Measurements from ENCODE around the gene RXYLT1. TPM values are rescaled to one million over a fixed set of nuclear protein-coding genes. Genes with fewer than 3 reads are reported as not detected.

RXYLT1 gene
- total RNA-seq, 1 donor from 2014 or later, result 20.6 TPM

DNA sequence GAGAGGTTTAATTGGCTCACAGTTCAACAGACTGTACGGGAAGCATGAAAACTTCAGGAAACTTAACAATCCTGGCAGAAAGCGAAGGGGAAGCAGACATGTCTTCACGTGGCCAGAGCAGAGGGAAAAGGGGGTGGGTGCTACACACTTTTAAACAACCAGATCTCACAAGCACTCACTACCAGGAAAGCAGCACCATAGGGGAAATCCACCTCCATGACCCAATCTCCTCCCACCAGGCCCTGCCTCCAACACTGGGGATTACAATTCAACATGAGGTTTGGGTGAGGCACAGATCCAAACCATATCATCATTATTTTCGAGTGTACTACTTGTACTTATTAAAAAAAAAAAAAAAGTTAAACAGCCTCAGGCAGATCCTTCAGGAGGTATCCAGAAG lies 29.9 kb downstream of the RXYLT1 start:
- Mint-ChIP-seq H3K27ac (no peak overlapping the region), H3K27me3 (ENCODE audit: low read depth) (no peaks in the 10 kb centered on the region)
- no peak for DNase-seq (ENCODE audit: low spot score in 2 of 2, unreplicated experiment in 2 of 2)

DNA sequence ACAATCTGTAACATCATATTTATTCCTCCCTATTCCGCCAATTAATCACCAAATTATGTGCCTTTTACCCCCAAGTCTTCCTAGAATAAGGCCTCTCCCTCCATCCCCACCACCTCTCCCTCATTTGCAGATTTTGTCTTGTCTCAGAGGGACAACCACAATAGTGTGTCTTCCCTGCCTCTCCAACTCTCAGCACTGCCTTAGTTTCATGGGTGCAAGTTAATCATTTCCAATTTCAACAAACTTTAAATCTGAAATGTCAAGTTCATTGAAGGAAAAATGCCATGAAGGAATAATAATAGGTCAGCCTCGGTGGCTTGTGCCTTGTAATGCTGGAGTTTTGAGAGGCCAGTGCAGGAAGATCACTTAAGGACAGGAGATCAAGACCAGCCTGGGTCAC lies 31.6 kb downstream of the RXYLT1 start:
- H3K27ac Mint-ChIP-seq, result no peak overlapping the region
- no peaks in the 10 kb centered on the region for H3K4me1 Mint-ChIP-seq
- no peak for DNase-seq (ENCODE audit: low spot score in 2 of 2, unreplicated experiment in 2 of 2)
- no peaks in the 10 kb centered on the region for H3K9me3 Mint-ChIP-seq
- H3K36me3 Mint-ChIP-seq, result peaks cover 3% of the 10 kb centered on the region
- TF ChIP-seq, protein P1, sequence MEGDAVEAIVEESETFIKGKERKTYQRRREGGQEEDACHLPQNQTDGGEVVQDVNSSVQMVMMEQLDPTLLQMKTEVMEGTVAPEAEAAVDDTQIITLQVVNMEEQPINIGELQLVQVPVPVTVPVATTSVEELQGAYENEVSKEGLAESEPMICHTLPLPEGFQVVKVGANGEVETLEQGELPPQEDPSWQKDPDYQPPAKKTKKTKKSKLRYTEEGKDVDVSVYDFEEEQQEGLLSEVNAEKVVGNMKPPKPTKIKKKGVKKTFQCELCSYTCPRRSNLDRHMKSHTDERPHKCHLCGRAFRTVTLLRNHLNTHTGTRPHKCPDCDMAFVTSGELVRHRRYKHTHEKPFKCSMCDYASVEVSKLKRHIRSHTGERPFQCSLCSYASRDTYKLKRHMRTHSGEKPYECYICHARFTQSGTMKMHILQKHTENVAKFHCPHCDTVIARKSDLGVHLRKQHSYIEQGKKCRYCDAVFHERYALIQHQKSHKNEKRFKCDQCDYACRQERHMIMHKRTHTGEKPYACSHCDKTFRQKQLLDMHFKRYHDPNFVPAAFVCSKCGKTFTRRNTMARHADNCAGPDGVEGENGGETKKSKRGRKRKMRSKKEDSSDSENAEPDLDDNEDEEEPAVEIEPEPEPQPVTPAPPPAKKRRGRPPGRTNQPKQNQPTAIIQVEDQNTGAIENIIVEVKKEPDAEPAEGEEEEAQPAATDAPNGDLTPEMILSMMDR (IDR thresholded peaks at IDR 0.05; ENCODE audit: unreplicated experiment), result no peak
- no peaks in the 10 kb centered on the region for H3K27me3 Mint-ChIP-seq (ENCODE audit: low read depth)
- no peak overlapping the region for H3K4me3 Mint-ChIP-seq

More for the DNA sequence above, 29.9 kb downstream of the RXYLT1 start:
- TF ChIP-seq, protein P1 (IDR thresholded peaks at IDR 0.05; ENCODE audit: unreplicated experiment), result no peak
- Mint-ChIP-seq H3K4me3 (no peak overlapping the region), H3K36me3 (peaks cover 6% of the 10 kb centered on the region), H3K4me1 (no peaks in the 10 kb centered on the region), H3K9me3 (no peaks in the 10 kb centered on the region)

DNA sequence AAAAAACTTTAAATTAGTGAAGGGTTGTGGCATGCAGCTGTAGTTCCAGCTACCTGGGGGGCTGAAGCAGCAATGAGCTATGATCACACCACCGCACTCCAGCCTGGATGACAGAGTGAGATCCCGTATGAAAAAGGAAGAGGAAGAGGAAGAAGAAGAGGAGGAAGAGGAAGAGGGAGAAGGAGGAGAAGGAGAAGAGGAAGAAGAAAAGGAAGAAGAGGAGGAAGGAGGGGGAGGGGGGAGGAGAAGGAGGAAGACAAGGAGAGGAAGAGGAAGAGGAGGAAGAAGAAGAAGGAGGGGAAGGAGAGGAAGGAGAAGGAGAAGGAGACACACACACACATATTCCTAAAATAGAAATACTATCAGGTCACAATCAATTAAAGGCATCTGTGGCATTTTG lies 32.0 kb downstream of the RXYLT1 start:
- no peak overlapping the region for H3K4me3 Mint-ChIP-seq
- H3K27ac Mint-ChIP-seq, result no peak overlapping the region
- H3K27me3 Mint-ChIP-seq (ENCODE audit: low read depth), result no peaks in the 10 kb centered on the region
- H3K36me3 Mint-ChIP-seq, result peaks cover 3% of the 10 kb centered on the region
- no peak for DNase-seq (ENCODE audit: low spot score in 2 of 2, unreplicated experiment in 2 of 2)
- no peaks in the 10 kb centered on the region for H3K9me3 Mint-ChIP-seq
- TF ChIP-seq, protein P1 (IDR thresholded peaks at IDR 0.05; ENCODE audit: unreplicated experiment), result no peak
- H3K4me1 Mint-ChIP-seq, result no peaks in the 10 kb centered on the region

DNA sequence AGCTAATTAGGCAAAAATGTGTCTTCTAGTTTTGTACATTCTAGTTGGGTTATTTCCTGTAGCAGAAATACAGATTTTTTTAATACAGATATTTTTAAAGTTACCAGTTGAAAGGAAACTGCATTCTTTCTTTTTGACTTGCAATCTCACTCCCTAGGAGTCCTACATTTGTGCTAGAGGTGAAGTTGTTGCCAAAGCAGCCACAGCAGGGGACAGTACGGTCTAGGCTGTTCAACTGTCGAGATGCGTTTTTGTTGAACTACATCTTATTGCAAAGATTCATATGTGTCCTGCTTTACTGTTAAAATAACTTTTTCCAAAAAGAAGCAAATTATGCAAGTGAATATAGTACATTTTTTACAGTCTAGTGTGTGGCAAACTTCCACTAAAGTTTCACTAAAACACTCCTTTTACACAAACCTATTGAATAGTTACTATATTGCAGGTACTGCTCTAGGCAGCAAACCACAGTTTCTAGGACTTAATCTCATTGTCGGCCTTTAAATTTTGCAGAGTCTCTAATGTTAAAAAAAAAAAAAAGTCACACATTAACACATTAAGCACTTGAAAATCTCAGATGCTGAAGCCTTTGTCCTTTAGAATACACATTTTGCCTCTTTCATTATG lies 34.5 kb downstream of the RXYLT1 start:
- TF ChIP-seq, protein P1 (IDR thresholded peaks at IDR 0.05; ENCODE audit: unreplicated experiment), result no peak
- DNase-seq (ENCODE audit: low spot score in 2 of 2, unreplicated experiment in 2 of 2), result no peak
- Mint-ChIP-seq H3K36me3 (peaks cover 3% of the 10 kb centered on the region), H3K27ac (no peak overlapping the region), H3K27me3 (ENCODE audit: low read depth) (no peaks in the 10 kb centered on the region), H3K9me3 (peaks cover 13% of the 10 kb centered on the region), H3K4me3 (no peak overlapping the region), H3K4me1 (no peaks in the 10 kb centered on the region)

DNA sequence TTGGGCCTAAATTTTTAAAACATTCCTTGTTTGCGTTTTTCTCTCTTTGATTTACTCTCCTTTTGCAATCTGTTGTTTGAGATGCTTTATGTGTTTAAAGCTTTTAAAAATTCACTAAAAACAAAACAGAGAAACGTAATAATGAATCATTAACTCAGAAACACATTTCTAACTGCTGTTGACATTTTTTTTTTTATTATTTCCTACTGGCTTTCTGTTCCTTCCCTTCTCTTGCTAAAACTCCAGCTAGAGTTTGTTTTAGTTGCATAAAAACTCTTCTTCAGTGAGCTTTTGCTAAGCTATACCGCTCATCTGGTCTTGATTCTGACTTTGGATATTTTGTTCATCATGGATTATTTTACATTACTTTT lies 35.8 kb downstream of the RXYLT1 start:
- H3K36me3 Mint-ChIP-seq, result peaks cover 2% of the 10 kb centered on the region
- DNase-seq (ENCODE audit: low spot score in 2 of 2, unreplicated experiment in 2 of 2), result no peak
- no peaks in the 10 kb centered on the region for H3K4me1 Mint-ChIP-seq
- no peak overlapping the region for H3K27ac Mint-ChIP-seq
- TF ChIP-seq, protein P1 (IDR thresholded peaks at IDR 0.05; ENCODE audit: unreplicated experiment), result no peak
- peaks cover 26% of the 10 kb centered on the region for H3K9me3 Mint-ChIP-seq
- no peaks in the 10 kb centered on the region for H3K27me3 Mint-ChIP-seq (ENCODE audit: low read depth)
- no peak overlapping the region for H3K4me3 Mint-ChIP-seq

DNA sequence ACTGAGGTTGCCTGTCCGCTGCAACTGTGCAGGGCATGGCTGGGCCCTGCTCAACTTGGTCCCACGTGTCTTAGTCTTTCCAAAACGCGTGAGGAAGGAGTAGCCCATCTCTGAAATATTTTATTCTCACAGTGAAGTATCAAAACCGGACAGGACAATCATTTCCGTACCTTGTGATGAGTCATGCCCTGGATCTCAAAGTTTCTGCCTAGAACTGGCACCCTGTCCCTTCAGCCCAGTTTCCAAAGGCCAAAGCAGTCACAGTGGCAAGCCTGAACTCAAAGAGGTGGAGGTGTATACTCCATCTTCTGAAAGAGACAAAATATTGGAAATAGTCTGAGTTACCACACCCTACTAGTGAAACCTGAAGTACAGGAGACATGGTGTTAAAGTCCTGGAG lies 36.3 kb downstream of the RXYLT1 start:
- Mint-ChIP-seq H3K4me1 (no peaks in the 10 kb centered on the region), H3K9me3 (peaks cover 29% of the 10 kb centered on the region), H3K36me3 (peaks cover 2% of the 10 kb centered on the region), H3K4me3 (no peak overlapping the region), H3K27ac (no peak overlapping the region), H3K27me3 (ENCODE audit: low read depth) (no peaks in the 10 kb centered on the region)
- TF ChIP-seq, protein P1 (IDR thresholded peaks at IDR 0.05; ENCODE audit: unreplicated experiment), result no peak
- no peak for DNase-seq (ENCODE audit: low spot score in 2 of 2, unreplicated experiment in 2 of 2)

Measured in mesothelial cell of epicardium (in vitro differentiated cells).